HepG2 (cell line): ENCODE results near the gene AQP10. TPM values are rescaled to one million over a fixed set of nuclear protein-coding genes. Genes with fewer than 3 reads are reported as not detected.

Experiments used
- HDAC2 ChIP-seq: sonication (generic); formaldehyde crosslinking; IDR thresholded peaks from 2 replicates; pipeline ENCODE4 v1.4.0; 2020; ENCODE audit warnings: missing genetic modification reagents
- NPAS2 ChIP-seq: sonication (generic); formaldehyde crosslinking; IDR thresholded peaks from 2 replicates; pipeline ENCODE4 v1.8.0; 2022; ENCODE audit warnings: mild to moderate bottlenecking, missing genetic modification reagents, borderline replicate concordance
- NR3C1 ChIP-seq: sonication (generic); formaldehyde crosslinking; IDR thresholded peaks from 2 replicates; pipeline ENCODE4 v1.4.0; 2020; ENCODE audit warnings: missing genetic modification reagents
- ZEB1 ChIP-seq: IDR thresholded peaks from 2 replicates; pipeline ENCODE4 v1.6.1; 2012; ENCODE audit warnings: mild to moderate bottlenecking, low read depth, inconsistent platforms; ENCODE audit not compliant: insufficient replicate concordance
- ZNF160 ChIP-seq: sonication (generic); formaldehyde crosslinking; IDR thresholded peaks from 2 replicates; pipeline ENCODE4 v1.8.0; 2022; ENCODE audit warnings: mild to moderate bottlenecking, inconsistent platforms, missing genetic modification reagents
- ZNF350 ChIP-seq: sonication (generic); formaldehyde crosslinking; IDR thresholded peaks from 2 replicates; pipeline ENCODE4 v1.4.0; 2020; ENCODE audit warnings: mild to moderate bottlenecking, low read depth, missing genetic modification reagents, borderline replicate concordance
- ZNF547 ChIP-seq: sonication (generic); formaldehyde crosslinking; IDR thresholded peaks from 2 replicates; pipeline ENCODE4 v1.5.1; 2020; ENCODE audit warnings: mild to moderate bottlenecking, missing genetic modification reagents
- ZSCAN25 ChIP-seq: sonication (generic); formaldehyde crosslinking; IDR thresholded peaks from 2 replicates; pipeline ENCODE4 v1.8.0; 2022; ENCODE audit warnings: mild to moderate bottlenecking, missing genetic modification reagents
- polyA plus RNA-seq, 8 experiments: library from polyadenylated mRNA; depleted of rRNA in 3 of 8; stranded (reverse) in 7 of 8; unstranded in 1 of 8; fragments of >200 nt; fragmentation: Illumina TruSeq in 4 of 8; extraction: Trizol in 4 of 8; gene quantifications; 2 replicates each; pipeline versions ENCODE4 v1.2.1 to v1.2.3, GENCODE V29; 2011 to 2016; ENCODE audit warnings: low read depth in 4 of 8, missing spikeins in 1 of 8, mixed read lengths in 1 of 8; ENCODE audit not compliant: insufficient read depth in 1 of 8
- total RNA-seq, 5 experiments: library from RNA; depleted of rRNA; stranded (reverse); fragments of >200 nt; fragmentation: Illumina TruSeq; extraction: Trizol; gene quantifications; 2 replicates each; pipeline ENCODE4 v1.2.3, GENCODE V29; 2016; ENCODE audit warnings: low read depth in 1 of 5
- TF ChIP-seq, protein P1 (sequence below): sonication (generic); formaldehyde crosslinking; IDR thresholded peaks from 2 replicates; pipeline ENCODE4 v1.8.1; 2022; ENCODE audit warnings: mild to moderate bottlenecking, missing genetic modification reagents
- TF ChIP-seq, protein P2 (sequence below): sonication (generic); formaldehyde crosslinking; IDR thresholded peaks from 2 replicates; pipeline ENCODE4 v1.4.0; 2020; ENCODE audit warnings: mild to moderate bottlenecking, missing genetic modification reagents, borderline replicate concordance
- TF ChIP-seq, protein P3 (sequence below): IDR thresholded peaks from 2 replicates; pipeline ENCODE4 v1.6.1; 2016
- TF ChIP-seq, protein P4 (sequence below): sonication (generic); formaldehyde crosslinking; IDR thresholded peaks from 2 replicates; pipeline ENCODE4 v1.5.0; 2020; ENCODE audit warnings: missing genetic modification reagents
- TF ChIP-seq, protein P5 (sequence below): sonication (generic); formaldehyde crosslinking; IDR thresholded peaks from 2 replicates; pipeline ENCODE4 v1.8.0; 2022; ENCODE audit warnings: missing genetic modification reagents, mild to moderate bottlenecking, moderate library complexity, borderline replicate concordance

The AQP10 gene
- total and polyA plus RNA-seq, 2 of the 13 experiments (the other 11 are each of a cell fraction or from before 2014, with no cell fraction given): 0.30 TPM; not detected in 1

GRCh38 chr1:154325583-154326545 is 5.0 kb downstream of the AQP10 start (continued):
- TF ChIP-seq ZNF160 (CRISPR knock-in tag): no peak
- TF ChIP-seq, protein P1, sequence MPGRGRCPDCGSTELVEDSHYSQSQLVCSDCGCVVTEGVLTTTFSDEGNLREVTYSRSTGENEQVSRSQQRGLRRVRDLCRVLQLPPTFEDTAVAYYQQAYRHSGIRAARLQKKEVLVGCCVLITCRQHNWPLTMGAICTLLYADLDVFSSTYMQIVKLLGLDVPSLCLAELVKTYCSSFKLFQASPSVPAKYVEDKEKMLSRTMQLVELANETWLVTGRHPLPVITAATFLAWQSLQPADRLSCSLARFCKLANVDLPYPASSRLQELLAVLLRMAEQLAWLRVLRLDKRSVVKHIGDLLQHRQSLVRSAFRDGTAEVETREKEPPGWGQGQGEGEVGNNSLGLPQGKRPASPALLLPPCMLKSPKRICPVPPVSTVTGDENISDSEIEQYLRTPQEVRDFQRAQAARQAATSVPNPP: no peak
- TF ChIP-seq, protein P2, sequence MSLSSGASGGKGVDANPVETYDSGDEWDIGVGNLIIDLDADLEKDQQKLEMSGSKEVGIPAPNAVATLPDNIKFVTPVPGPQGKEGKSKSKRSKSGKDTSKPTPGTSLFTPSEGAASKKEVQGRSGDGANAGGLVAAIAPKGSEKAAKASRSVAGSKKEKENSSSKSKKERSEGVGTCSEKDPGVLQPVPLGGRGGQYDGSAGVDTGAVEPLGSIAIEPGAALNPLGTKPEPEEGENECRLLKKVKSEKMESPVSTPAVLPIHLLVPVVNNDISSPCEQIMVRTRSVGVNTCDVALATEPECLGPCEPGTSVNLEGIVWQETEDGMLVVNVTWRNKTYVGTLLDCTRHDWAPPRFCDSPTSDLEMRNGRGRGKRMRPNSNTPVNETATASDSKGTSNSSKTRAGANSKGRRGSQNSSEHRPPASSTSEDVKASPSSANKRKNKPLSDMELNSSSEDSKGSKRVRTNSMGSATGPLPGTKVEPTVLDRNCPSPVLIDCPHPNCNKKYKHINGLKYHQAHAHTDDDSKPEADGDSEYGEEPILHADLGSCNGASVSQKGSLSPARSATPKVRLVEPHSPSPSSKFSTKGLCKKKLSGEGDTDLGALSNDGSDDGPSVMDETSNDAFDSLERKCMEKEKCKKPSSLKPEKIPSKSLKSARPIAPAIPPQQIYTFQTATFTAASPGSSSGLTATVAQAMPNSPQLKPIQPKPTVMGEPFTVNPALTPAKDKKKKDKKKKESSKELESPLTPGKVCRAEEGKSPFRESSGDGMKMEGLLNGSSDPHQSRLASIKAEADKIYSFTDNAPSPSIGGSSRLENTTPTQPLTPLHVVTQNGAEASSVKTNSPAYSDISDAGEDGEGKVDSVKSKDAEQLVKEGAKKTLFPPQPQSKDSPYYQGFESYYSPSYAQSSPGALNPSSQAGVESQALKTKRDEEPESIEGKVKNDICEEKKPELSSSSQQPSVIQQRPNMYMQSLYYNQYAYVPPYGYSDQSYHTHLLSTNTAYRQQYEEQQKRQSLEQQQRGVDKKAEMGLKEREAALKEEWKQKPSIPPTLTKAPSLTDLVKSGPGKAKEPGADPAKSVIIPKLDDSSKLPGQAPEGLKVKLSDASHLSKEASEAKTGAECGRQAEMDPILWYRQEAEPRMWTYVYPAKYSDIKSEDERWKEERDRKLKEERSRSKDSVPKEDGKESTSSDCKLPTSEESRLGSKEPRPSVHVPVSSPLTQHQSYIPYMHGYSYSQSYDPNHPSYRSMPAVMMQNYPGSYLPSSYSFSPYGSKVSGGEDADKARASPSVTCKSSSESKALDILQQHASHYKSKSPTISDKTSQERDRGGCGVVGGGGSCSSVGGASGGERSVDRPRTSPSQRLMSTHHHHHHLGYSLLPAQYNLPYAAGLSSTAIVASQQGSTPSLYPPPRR: no peak
- TF ChIP-seq ZNF547 (CRISPR knock-in tag): no peak
- no peak for TF ChIP-seq NPAS2
- TF ChIP-seq ZNF350 (CRISPR knock-in tag): peak; percentile 41; the same call in 1 of the 2 replicates
- TF ChIP-seq HDAC2 (CRISPR knock-in tag): no peak
- TF ChIP-seq, protein P3, sequence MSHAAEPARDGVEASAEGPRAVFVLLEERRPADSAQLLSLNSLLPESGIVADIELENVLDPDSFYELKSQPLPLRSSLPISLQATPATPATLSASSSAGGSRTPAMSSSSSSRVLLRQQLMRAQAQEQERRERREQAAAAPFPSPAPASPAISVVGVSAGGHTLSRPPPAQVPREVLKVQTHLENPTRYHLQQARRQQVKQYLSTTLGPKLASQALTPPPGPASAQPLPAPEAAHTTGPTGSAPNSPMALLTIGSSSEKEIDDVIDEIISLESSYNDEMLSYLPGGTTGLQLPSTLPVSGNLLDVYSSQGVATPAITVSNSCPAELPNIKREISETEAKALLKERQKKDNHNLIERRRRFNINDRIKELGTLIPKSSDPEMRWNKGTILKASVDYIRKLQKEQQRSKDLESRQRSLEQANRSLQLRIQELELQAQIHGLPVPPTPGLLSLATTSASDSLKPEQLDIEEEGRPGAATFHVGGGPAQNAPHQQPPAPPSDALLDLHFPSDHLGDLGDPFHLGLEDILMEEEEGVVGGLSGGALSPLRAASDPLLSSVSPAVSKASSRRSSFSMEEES (CRISPR knock-in tag): no peak
- TF ChIP-seq, protein P4, sequence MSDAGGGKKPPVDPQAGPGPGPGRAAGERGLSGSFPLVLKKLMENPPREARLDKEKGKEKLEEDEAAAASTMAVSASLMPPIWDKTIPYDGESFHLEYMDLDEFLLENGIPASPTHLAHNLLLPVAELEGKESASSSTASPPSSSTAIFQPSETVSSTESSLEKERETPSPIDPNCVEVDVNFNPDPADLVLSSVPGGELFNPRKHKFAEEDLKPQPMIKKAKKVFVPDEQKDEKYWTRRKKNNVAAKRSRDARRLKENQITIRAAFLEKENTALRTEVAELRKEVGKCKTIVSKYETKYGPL (CRISPR knock-in tag): no peak
- TF ChIP-seq, protein P5, sequence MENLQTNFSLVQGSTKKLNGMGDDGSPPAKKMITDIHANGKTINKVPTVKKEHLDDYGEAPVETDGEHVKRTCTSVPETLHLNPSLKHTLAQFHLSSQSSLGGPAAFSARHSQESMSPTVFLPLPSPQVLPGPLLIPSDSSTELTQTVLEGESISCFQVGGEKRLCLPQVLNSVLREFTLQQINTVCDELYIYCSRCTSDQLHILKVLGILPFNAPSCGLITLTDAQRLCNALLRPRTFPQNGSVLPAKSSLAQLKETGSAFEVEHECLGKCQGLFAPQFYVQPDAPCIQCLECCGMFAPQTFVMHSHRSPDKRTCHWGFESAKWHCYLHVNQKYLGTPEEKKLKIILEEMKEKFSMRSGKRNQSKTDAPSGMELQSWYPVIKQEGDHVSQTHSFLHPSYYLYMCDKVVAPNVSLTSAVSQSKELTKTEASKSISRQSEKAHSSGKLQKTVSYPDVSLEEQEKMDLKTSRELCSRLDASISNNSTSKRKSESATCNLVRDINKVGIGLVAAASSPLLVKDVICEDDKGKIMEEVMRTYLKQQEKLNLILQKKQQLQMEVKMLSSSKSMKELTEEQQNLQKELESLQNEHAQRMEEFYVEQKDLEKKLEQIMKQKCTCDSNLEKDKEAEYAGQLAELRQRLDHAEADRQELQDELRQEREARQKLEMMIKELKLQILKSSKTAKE (CRISPR knock-in tag): no peak
- no peak for TF ChIP-seq NR3C1 (CRISPR knock-in tag)
- TF ChIP-seq ZEB1: no peak
- no peak for TF ChIP-seq ZSCAN25
